Right hindlimb (tissue), 1 donor: Measurements from ENCODE around the gene SDK2.

Experiments used
- DNase-seq: peaks from one replicate; pipeline ENCODE4 v3.0.0-alpha.2; 2018

SDK2 gene

DNA sequence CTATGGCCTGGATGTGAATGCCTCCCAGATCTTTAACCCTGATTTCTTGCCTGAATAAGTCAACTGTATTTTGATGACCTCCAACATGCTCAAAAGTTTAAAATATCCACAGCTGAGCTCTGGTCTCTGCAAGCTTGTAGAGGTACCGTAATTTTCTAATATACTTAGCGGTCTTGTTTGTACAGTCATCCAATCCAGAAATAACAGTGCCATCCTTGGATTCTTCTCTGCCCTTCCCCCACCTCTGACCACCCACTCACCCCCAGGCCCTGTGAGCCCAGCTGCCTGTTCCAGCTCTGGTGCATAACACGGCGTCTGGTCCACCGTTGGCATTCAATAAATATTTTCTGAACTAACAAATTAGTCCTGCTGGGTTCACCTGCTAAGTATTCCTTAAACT, 113.1 kb downstream of the SDK2 start:
- no peak for DNase-seq

DNA sequence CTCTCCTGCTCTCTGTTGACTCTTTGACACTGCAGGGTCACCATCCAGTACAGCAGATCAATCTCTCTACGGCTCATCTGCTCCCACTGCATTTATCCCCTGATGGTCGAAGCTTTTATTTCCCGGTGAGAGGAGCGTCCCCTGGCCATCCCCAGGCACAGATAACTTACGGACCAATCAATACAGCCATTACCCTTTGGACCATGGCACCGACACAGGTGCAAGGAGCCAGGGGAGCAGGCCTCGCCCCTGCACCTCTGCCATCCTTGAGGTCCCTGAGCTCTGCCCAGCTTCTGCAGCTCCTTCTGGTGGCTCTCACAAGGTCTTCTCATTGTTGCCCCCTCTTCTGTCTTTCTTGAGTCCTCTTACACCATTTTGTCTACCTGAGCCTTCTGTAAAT, 115.6 kb downstream of the SDK2 start:
- no peak for DNase-seq

DNA sequence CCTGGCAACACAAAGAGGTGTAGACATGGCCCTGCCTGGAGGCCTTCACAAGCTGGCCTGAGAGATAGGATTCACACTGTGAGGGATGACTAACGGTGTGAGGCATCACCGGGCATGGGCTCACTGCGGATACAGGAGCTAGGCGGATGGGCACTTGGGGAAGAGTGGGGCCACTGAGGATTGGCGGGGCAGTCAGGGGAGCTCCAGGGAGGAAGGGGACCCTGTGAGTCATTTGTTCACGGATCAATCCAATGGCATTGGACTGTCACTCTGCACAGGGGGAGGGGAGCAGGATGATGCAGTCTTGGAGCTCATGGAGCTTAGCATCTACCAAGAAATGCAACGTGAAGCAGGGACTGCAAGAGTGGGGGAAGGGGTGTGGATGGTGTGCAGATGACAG, 117.3 kb downstream of the SDK2 start:
- no peak for DNase-seq

DNA sequence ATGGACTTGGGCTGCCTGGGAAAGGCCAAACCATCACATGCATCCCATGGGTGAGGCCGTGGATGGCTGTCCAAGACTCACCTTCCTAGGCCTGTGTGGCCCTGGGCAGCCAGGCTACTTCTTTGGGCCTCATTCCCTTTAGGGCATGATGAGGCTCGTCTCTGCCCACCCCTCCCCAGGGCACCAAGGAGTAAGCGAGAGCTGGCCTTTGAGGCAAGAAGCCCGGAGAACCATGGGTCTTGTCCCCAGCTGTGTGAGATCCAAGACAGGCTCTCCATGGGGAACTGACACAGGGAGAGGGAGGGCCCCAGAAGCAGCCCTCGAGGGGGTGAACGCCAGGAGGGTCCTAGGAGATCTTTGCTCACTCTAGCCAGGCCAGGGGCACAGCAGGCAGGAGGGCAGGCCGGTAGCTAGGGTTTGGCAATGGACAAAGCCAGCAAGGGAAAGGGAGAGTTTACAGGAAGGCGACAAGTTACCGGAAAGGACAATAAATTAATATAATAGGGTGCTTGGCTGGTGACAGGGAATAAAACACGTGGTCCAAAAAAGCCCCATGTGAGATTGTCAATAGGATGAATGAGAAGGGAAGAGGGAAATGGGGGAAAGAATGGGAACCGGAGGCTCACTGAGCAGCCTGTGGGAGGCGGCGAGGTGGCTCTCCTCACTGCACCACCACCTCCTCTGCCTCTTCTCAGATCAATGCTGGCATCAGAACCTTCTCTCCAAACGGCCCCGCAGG, 119.1 kb downstream of the SDK2 start:
- no peak for DNase-seq

DNA sequence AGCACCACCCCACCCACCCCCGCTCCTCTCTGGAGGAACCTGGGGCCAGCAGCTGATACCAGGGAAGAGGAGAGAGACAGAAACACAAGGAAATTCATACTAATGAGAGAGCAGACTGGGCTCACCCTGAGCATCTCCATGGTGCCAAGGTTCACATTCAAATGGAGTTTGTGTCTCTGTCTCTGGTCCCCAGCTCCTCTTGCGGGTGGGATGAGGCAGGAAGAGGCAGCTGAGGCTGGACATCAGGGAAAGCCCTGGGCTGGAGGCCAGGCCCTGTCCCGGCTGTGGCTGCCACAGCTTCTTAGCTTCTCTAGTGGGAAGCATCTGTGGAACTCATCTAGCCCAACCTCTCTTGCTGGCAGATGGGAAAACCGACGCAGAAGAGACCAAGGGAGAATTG, 121.5 kb downstream of the SDK2 start:
- no peak for DNase-seq

DNA sequence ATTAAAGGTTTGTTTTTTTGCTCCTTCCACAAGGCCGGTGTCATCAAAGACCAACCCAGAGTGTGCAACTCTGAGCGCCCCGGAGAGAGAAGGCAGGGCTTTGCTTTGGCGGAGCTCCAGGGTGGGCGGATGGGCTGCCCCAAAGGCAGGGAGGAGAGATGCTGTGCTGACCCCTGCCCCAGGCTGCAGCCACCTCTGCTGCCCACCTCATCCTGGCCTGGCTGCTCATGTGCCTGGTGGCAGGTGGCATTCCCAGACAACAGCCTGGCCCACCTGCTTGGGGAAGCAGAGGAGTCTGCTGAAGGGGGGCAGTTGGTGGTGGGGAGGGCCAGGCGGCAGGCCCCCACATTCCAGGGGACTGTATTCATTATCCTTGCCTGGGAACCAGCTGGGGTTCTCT, 122.1 kb downstream of the SDK2 start:
- no peak for DNase-seq

DNA sequence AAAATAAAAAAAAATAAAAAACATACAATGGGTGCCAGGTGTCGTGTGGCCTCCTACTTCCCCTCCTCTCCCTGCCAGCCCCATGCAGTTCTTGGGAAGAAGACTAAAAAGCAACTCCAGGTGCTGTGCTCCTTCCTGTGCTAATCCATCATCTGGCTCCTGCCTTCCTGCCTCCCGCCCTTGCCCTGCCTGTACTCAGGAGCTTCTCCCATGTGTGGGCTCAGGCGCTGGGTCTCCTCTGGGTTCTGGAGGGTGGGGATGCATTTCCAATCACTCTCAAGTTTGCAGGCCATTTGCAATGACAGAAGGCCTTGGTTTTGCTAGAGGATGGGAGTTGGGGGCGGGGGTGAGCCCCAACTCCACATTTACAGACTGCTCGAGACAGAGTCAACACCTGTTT, 122.9 kb downstream of the SDK2 start:
- no peak for DNase-seq

DNA sequence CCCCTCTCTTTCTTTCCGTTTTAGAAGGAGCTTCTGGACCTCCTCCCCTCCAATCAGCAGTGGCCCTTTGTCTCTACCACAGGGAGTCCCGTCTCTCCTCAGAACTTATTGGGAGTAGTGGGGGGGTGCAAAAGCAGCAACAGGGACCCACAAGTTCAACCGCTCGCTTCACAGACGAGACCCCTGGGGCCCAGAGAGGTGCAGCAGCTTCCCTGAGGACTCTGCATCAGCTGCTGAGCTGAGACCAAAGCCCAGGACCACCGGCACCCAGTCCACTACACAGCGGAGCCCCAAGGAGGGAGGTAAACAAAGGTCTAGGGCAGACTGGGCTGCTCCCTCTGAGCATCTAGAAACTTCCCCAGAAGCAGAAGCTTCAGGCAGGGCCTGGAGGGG, 123.9 kb downstream of the SDK2 start:
- DNase-seq = no peak

DNA sequence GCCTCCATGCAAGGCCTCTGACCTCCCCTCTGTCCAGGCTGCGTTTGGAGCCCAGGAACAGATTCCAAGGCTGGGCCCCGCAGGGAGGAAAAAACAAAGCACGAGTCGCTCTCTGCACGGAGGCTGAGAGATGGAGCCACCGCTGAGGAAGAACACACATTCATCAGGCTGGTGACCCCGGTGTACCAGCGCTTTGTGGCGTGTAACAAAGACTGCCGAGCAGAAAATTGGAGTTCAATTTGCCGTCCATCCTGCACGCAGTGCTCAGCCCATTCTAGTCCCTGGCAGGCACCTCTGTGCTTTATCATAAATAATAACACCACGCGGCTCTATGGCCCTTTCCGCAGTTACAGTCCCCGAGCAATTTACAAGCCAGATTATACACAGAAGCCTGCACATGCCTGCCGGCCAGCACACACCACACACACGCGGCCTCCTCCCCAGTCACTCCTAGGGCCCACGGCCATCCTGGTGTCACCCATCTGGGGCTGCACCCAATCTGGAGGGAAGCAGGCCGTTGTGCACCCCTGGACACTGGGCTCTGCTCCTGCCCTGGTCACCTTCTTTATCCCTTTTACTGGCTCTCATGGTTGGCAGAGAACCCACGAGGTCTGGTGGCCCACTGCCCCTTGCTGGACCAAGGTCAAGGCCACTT, 124.4 kb downstream of the SDK2 start:
- no peak for DNase-seq

DNA sequence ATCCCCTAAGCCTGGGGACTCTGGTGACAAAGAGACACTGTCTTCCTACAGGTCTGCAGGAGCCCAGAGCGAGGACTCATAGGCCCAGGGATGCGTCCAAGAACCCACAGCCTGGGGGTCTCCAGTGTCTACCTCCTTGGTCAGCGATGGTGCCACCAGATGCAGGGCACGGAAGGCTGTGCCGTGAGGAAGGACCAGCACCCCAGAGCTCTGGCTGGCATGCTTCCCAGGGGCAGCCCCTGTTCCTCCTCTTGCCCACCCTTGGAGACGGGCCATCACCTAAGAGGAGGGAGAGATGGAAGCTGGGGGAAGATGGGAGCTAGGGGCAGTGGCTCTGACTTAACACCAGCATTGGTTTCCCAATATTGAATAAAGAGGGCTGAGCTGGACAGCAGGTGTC, 125.2 kb downstream of the SDK2 start:
- DNase-seq = no peak

DNA sequence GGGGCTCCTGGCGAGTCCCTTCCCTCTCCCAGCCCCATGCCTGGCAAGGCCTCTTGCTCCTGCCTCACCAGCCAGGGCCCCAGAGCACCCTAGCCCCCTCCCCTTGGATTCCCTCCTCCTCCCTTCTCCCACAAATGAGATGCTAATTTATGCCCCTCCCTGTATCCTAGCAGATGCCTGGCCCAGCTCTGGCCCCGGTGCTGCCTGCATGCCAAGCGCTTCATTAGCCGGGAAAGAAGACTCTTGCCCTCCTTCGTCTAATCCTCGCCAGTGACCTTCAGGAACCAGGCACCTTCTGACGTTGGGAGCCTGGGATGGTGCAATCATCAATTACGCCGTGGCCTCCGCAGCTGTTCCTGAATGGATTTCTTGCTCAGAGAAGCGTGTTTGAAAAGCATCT, 127.8 kb downstream of the SDK2 start:
- no peak for DNase-seq

DNA sequence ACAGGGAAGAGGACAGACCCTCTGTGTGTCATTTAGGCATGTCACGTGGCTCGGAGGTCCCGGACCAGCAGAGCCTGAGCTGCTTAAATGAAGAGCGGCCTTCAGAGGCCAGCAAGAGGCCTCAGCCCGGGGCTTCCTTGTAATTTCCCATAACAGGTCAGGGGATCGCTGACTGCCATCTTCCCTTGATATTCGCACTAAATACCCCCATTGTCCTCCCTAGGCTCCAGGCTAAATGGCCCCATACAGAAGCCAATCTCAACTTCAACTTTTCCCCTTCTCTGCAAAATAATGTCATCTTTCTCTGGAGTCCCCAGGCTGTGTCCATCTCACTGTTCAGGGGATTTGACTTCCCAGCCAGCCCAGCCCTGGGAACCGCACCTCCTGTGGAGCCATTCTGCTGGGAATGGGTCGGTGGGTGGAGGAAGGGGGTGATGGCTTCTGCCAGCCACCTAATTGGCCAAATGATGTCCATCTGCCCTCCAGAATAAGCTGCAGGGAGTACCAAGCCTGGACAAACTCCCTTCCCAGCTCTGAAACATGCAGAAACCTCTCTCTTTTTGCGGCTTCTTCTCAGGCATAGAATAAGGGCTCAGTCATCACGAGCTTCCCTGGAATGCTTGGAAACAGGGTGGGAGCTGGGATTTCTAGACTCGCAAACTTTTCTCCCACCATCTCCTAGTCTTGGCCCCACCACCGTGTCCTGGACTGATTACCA, 129.9 kb downstream of the SDK2 start:
- no peak for DNase-seq

DNA sequence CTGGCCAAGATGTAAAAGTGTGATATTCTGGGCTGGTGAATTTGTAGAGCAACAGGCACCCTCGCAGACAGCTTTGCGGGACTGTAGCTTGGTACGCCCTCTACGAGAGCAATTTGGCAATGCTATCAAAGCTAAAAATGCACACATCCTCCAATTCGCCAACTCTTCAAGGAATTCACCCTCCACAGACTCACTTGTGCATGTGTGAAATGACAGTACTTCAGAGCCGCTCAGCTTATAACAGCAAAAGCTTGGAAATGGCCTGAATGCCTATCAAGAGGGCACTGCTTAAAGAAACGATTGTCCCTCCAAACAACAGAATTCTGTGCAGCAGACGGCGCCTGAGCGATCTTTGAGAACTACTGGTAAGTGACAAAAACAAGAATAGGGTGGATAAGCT, 130.8 kb downstream of the SDK2 start:
- no peak for DNase-seq

DNA sequence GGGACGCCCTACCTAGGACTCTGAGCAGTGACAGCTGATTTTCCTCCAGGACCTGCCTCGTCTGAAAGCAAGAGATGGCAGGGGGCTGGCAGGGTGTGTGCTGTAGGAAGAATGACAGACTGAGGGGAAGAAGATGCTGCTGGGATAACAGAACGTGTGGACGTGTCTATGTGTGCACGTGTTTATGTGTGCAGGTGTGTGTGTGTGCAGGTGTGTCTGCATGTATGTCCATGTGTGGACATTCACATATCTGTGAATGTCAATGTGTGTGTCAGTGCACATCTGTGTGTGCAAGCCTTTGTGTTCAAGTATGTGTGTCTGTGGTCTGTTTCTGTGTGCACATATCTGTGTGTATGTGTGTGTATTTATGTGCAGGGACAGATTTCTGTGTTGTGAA, 132.5 kb downstream of the SDK2 start:
- DNase-seq = no peak

DNA sequence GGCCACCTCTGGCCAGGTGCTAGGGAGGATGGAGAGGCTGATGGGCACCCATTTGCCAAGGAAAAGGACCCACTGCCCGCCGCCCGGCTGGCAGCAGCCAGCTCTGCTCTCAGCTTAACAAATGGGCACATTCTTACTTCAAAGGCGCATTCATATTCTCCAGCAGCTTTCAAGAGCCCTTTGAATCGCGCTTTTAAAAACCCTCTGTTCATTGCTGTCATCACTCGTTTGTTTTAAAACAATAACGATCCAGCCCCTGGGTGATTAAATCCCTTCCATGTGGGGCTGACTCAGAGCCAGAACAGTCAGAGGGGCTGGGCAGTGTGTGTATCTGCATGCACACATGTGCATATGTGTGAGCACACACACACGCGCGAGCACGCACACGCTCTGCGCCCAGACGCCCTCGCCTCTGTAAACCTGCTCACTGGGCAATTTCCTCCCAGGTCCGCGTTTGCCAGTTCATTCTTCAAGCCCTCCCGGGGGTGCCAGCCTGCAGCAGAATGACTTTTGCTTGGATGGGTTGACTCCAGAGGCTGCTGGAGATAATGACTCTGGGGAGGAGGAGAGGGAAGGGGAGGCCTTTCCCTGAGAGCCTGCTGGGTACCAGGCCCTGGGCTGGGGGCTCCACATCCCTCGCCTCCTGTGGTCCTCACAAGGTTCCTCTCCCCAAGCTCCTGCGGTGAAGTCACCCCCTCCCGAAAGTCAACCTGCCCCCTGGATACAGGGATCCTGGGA, 133.1 kb downstream of the SDK2 start:
- no peak for DNase-seq

DNA sequence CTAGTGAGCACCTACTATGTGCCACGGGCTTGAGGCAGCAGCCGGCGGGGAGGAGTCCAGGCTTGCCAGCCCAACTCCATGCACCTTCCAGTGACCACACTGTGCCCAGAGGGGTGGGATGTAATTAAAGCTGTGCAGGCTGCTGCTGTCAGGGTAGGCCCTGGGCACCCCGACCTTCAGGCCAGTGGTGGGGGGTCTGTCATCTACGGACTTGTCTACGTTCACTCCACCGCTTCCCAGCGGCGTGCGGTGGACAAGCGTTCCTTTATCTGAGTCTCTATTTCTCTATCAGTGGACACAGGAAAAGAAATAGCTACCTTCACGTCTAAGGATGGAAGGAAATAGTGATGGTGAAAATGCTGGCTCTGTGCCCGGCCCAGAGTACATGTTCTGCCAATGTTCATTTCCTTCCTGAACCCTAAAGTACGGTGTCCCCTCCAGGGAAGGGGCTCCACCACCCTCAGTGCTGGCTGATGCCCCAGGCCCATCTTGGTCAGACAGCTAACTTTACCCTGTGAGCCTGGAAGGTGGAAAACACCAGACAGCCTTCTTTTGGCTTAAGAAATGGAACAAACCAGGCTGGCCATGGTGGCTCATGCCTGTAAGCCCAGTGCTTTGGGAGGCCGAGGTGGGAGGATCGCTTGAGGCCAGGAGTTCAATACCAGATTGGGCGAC, 135.2 kb downstream of the SDK2 start:
- no peak for DNase-seq

DNA sequence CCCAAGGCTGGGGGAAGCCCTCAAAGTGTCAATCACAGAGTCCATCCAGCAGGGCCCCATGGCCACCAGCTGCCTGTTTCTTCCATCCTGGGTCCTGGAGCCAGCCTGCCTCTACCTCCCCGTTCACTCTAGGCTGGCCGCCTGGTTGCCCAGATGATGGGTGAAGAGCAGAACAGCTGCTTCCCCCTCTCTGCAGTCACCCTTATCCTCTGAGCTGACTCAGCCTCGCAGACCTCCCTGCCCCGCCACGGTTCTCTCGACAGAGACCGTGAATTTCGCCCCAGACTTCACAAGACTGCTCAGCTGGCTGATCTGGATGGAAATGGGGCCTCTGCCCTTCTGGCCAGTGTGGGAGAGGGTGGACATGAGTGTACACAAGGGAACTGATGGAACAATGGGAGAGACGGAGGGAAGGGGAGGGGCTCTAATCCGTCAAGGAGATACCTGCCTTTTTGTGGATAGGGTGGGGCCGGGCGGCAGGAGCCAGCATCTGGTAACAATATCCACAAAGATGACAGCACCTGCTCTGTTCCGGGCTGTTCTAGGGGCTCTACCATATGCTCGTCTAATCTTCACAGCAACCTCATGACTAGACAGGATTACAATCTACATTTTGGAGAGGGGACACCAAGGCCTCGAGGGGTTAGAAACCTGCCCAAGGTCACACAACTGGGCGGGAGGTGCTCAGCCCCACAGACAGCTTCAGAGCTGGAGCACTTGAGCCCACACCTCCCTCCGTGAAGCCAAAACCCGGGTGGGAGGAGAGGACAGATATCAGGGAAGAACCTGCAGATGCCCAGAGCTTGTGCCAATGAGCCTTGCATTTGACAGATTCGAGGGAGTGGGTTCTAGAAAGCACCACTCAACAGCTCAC, 136.0 kb downstream of the SDK2 start:
- no peak for DNase-seq

DNA sequence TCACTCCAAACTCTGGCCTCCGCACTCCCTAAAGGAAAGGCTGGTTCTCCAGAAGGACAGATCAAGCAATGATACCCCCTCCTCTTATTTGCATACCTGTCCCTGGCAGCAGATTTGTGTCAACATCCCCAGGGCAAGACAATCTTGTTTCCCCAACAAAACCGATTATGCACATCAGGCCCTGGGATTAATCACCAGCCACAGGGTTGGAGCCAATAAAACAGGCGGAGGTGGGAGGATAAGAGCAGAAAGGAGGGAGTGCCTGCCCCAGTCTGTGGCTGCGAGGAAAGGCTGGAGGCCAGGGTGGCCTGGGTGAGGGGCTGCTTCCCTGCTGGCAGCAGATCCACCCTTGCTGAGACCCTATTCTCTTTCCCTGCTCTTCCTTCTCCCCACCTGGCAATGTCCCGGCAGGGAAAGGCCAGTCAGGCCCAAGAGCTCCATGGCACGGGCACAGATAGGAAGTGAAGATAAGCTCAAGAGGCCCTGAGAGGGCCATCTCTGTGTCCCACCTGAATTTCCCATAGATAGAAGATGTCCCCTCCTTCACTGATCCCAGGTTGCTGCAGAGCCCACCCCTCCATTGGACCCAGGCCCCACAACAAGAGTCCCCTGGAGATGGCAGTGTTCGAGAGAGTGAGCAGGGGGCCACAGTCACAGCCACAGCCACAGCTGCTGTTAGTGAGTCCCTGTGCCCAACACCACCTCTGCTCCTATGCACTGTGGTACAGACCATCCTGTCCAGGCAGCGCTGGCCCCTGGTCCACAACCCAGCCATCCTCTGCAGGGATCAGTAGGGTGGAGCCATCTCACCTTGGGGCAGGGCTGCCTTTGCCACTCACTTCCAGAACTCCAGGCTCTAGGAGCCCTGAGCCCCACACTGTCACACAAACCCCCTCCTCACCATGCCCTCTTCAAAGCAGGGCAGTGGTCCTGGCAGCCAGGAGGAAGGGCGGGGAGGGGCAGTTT, 137.5 kb downstream of the SDK2 start:
- DNase-seq = no peak

DNA sequence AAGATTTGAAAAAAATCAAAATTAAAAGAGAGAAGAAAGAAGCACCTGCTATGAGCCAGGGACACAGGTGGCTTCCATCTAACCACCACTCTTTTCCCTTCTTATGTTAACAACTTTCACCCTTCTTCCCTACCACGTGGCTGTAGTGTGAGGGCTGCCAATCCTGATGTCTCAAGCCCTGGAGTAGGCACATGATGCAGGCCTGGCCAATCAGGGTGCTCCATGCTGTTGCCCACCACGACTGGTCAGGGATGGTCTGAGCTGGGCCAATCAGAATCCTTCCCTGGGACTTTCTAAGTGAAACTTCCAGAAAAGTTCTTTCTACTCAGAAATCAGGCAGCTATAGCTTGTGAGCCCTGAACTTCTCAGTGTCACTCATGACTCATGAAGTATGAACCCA, 140.7 kb downstream of the SDK2 start:
- no peak for DNase-seq

DNA sequence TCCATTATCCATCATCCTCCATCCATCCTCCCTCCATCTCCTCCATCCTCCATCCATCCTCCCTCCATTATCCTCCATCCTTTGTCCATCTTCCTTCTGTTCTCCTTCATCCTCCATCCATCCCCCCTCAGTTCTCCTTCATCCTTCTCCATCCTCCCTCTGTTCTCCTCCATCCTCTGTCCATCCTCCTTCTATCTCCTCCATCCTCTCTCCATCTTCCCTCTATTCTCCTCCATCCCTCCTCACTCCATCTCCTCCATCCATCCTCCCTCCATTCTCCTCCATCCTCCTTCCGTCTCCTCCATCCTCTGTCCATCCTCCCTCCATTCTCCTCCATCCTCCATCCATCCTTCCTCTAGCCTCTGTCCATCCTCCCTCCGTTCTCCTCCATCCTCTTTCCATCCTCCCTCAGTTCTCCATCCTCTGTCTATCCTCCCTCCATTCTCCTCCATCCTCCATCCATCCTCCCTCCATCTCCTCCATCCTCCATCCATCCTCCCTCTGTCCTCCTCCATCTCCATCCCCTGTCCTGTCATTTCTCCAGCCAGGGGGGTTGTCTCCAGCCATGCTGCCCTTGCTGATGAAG, 143.7 kb downstream of the SDK2 start:
- no peak for DNase-seq
